Measurements from ENCODE around the gene TAF13.

Gene TAF13, protein sequence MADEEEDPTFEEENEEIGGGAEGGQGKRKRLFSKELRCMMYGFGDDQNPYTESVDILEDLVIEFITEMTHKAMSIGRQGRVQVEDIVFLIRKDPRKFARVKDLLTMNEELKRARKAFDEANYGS

GRCh38 chr1:109075531-109076490 is at the start of gene TAF13:
Gene TAF13, minus strand, starts transcription at chr1:109076003. Its CDS starts 56 bp downstream, at chr1:109075947.
- DNase-seq (ENCODE audit: low read depth) = peak; percentile 80

DNA sequence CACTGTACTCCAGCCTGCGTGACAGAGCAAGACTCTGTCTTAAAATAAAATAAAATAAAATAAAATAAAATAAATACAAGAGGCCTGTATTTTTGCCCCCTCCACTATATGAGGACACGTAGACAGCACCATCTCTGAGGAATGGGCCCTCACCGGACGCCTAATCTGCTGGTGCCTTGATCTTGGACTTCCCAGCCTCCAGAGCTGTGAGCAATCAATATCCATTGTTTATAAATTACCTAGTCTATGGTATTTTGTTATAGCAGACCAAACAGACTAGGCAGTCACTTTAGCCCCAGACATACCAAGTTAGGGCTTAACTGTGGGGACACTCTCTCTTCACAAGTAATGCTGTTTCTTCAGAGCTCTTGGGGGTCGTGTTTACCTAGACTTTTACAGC is 44.6 kb upstream of the TAF13 start:
- DNase-seq (ENCODE audit: low read depth) = no peak

DNA sequence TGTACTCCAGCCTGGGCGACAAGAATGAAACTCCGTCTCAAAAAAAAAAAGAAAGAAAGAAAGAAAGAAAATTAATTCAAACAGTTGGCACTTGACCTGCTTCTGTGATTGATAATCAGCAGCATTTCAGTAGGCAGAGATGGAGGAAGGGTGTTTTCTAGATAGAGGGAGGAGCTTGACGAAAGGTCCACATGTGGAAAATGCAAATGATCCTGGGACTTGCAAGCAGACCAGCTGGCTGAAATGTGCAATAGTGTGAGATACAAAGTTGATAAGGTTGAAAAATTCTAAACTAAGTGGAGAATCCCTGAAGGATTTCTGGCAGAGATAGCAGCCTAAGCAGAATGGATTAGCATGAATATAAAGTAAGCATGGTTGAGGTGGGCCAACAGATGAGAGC is 42.3 kb upstream of the TAF13 start:
- DNase-seq (ENCODE audit: low read depth) = no peak

GRCh38 chr1:109116286-109116685 is 40.5 kb upstream of the TAF13 start:
- no peak for DNase-seq (ENCODE audit: low read depth)

DNA sequence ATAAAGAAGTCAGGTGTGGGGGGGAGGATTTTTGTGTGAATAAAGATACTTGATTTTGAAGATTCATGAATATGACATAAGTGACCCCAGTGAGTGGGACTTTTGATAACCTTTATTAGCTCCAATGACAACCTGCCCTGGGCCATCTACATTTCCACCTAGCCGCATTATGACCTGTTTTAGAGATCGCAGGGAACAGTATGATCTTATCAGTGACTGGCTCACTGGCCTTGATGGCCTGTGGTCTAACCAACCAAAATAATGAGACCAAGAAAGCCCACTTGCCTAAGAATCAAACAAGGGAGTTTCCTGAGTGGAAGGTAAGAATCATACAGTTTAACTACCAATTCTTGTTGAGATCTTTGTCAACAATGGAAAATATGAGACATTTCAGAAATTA is 39.9 kb upstream of the TAF13 start:
- no peak for DNase-seq (ENCODE audit: low read depth)

GRCh38 chr1:109114342-109114674 is 38.5 kb upstream of the TAF13 start:
- DNase-seq (ENCODE audit: low read depth) = no peak

- DNase-seq (ENCODE audit: low read depth) = peak; percentile 85
These were observed 38.0 kb upstream of the TAF13 start, which contains the start of gene ELAPOR1 for GRCh38 chr1:109113590-109114341. Gene ELAPOR1, plus strand, starts transcription at chr1:109114115. Its CDS starts 69 bp downstream, at chr1:109114184.

GRCh38 chr1:109112652-109113285 is 37.0 kb upstream of the TAF13 start:
- DNase-seq (ENCODE audit: low read depth) = peak; percentile 86

GRCh38 chr1:109112056-109112651 is 36.4 kb upstream of the TAF13 start:
- no peak for DNase-seq (ENCODE audit: low read depth)

DNA sequence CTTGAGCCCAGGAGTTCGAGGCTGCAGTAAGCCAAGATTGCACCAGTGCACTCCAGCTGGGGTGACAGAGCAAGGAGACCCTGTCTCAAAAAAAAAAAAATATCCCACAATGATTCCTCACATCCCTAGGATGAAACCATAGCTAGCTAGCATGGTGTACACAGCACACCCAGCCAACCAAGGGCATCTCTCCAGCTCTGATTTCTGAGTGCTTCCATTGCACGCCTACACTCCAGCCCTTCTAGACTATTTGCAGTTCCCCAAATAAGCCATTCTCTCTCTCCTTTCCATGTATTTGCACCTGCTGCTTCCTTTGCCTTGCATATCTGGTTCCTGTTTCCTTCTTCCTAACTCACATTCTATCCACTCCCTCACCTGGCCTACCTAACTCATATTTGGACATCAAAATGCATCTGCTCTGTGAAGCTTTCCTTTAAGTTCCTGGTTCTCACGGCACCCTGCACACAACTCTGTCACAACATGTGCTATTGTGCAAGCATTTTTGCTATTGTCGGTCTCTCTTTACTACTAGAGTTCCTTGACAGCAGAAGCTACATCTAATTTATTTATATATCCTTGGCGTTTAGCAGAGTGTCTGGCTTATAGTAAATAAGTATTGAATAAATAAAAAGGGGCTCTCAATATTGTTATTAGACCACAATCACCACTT is 35.7 kb upstream of the TAF13 start:
- DNase-seq (ENCODE audit: low read depth) = no peak

DNA sequence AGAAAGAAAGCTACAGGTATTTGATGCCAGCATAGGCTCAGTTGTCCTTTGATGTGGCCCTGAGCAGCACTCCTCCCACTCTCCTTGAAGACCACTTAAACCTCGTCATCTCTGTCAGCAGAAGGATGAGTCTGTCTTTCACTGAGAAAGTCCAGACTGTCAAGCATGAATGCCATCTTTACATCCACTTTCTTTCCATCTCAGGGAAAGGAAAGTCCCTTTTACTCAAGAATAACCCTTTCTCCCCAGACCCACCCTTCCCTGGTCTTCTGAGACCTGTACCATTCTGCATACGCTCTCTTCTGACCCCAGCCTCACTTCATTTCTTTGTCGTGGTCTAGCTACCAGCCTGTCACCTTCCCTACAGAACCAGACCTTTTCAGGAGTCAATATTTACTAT is 34.1 kb upstream of the TAF13 start:
- DNase-seq (ENCODE audit: low read depth) = no peak

GRCh38 chr1:109107785-109108184 is 32.0 kb upstream of the TAF13 start:
- no peak for DNase-seq (ENCODE audit: low read depth)

DNA sequence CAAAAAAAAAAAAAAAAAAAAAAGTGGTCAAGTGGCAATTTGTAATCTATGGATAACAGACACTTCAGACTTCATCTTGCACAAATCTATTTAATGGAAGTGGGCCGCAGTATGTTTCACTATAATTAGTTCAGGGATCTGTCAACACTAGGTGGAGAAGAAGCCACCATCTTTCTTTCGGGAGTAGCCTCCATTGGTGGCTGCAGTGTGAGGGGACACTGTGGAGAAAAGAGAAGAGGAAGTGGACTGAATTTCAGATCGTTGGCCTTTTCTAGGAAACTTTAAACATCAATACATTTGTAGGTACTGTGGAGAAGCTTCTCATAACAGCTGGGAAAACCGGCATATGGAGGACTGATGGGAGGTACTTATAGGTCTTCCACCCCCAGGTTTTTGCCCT is 30.1 kb upstream of the TAF13 start:
- DNase-seq (ENCODE audit: low read depth) = no peak

DNA sequence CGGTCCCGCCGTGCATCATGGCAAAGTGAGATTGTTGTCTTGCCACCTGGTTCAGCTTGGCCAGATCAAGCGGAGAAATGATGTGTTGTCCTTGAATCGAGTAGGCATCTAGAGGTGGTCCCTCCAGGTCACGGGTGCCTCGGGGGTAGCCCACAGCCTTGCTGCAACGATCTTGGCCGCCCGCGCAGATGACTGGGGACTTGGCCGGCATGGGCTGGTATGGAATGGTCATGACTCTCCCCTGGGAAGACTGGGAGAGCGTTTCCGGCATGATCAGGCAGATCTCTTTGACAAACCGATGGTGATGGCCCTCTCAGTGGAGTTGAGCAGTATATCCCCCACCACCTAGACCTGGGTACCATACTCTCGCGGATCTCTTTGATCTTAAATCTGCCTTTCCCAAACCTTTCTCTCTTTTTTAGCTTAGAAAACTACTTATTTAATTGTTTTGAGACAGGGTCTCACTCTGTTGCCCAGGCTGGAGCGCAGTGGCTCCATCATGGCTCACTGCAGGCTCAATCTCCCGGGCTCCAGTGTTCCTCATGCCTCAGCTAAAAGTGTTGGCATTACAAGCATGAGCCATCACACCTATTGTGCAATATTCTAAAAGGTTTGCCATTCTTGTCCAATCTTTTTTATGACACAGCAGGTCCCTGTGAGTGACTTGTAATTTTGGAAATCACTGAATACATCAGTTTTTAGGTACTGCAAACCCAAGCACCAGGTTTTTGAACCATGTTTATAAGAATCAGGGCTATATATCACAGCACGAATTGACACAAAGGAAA is 28.8 kb upstream of the TAF13 start:
- no peak for DNase-seq (ENCODE audit: low read depth)

GRCh38 chr1:109099938-109100773 is 24.4 kb upstream of the TAF13 start:
- DNase-seq (ENCODE audit: low read depth) = peak; percentile 95

- DNase-seq (ENCODE audit: low read depth) = no peak
These were observed 20.3 kb upstream of the TAF13 start for GRCh38 chr1:109096120-109096519.

DNA sequence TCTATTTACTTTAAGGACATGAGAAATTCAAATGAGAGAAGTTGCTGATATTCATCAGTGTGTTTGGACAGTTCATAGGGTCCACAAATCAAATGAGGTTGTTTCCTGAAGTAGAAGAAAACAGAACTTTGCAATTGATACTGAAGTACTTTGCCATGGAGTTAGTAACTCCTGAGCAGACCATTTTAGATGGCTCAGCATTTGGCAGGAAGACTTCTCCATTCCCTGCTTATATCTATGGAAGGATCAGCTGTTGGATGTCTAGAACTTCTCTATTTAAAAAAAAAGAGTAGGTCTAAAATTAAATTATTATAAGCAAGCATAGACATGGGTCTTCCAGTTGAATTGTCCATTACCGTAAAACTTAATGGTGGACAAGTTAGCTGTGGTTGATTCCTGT is 19.8 kb upstream of the TAF13 start:
- no peak for DNase-seq (ENCODE audit: low read depth)

GRCh38 chr1:109094871-109095270 is 19.1 kb upstream of the TAF13 start:
- no peak for DNase-seq (ENCODE audit: low read depth)

DNA sequence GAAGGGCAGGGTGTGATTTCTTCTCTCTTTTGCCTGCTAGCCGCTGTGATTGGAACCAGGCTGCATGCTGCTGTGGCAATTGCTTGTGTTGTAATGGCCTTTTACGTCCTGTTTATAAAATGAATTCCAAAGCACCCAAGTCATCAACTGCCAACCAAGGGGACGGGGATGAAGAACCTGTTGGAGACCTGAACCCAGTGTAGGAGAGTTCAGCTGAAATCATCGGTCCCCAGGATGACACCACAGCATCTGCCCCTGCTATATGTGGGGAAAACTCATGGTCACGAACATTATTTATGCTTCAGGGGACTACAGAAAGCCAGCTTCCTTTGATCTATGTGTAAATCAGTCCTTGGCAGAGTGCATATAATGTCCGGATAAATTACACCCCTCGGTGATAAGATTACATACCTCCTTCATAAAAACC is 18.6 kb upstream of the TAF13 start:
- DNase-seq (ENCODE audit: low read depth) = no peak

GRCh38 chr1:109091839-109092193 is 16.0 kb upstream of the TAF13 start:
- DNase-seq (ENCODE audit: low read depth) = no peak
